HCT116 (cell line): ENCODE measurements around the gene PSME1.

Experiments used
- CBX3 ChIP-seq: IDR thresholded peaks from 2 replicates; pipeline ENCODE4 v1.6.1; 2012; ENCODE audit warnings: low read depth
- CEBPB ChIP-seq: IDR thresholded peaks from 2 replicates; pipeline ENCODE4 v1.6.1; 2012; ENCODE audit warnings: low read depth
- ELF1 ChIP-seq: IDR thresholded peaks from 2 replicates; pipeline ENCODE4 v1.6.1; 2012; ENCODE audit warnings: low read depth, borderline replicate concordance
- EZH2 ChIP-seq: fragments of 200-600 bp; sonication (generic); IDR thresholded peaks from 2 replicates; pipeline ENCODE4 v1.6.1; 2017; ENCODE audit warnings: antibody characterized with exemption, mixed run types
- FOSL1 ChIP-seq: IDR thresholded peaks from 2 replicates; pipeline ENCODE4 v1.6.1; 2012; ENCODE audit warnings: low read depth
- POLR2A ChIP-seq: IDR thresholded peaks from 2 replicates; pipeline ENCODE4 v1.7.0; 2011; ENCODE audit warnings: borderline replicate concordance; ENCODE audit not compliant: insufficient read depth, insufficient read length; ENCODE audit errors: extremely low read depth
- POLR2AphosphoS5 ChIP-seq: IDR thresholded peaks from 2 replicates; pipeline ENCODE4 v1.6.1; 2011; ENCODE audit warnings: mild to moderate bottlenecking, low read depth, low read length, moderate library complexity
- TCF7L2 ChIP-seq: IDR thresholded peaks from 2 replicates; pipeline ENCODE4 v1.7.0; 2011; ENCODE audit warnings: borderline replicate concordance, inconsistent platforms; ENCODE audit not compliant: insufficient read depth, insufficient read length; ENCODE audit errors: extremely low read depth
- ZNF274 ChIP-seq: fragments of 200-500 bp; sonication (Bioruptor generic); IDR thresholded peaks from 2 replicates; pipeline ENCODE4 v1.6.1; 2014; ENCODE audit warnings: mild to moderate bottlenecking, low read depth, low read length, inconsistent platforms
- TF ChIP-seq, protein P1 (sequence below): IDR thresholded peaks from 2 replicates; pipeline ENCODE4 v1.6.1; 2012
- TF ChIP-seq, protein P2 (sequence below), 3 experiments: fragments of 200-600 bp in 1 of 3; sonication (generic) in 1 of 3; IDR thresholded peaks in 2 of 3; conservative IDR thresholded peaks in 1 of 3; 2 replicates each; pipeline ENCODE4 v1.5.1; 2012 to 2017; ENCODE audit warnings: low read depth in 2 of 3, low read length in 2 of 3, antibody characterized with exemption in 1 of 3, borderline replicate concordance in 1 of 3, control low read depth in 1 of 3, mild to moderate bottlenecking in 1 of 3, mixed read lengths in 1 of 3, mixed run types in 1 of 3, moderate library complexity in 1 of 3; ENCODE audit not compliant: insufficient read depth in 1 of 3

DNA sequence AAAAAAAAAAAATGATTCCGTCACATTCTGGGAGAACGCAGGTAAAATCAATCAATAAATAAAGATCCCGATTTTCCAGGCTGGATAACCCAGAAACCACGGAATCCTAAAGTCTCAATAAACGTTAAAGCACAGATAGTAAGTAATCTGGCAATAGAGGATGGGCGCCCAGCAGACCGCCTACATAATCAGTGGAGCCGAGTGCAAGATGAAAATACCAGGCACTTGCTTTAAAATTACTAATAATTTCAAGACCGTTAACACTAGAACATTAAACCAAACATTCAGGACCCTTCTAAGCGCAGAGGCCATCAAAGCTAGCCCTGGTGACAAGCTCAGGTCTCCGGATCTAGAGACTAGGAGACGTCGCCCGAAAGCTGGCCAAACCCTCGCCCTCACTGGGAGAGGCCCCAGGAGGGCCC is 22.6 kb upstream of the PSME1 start:
- TF ChIP-seq TCF7L2 (no peak), POLR2A (no peak), ELF1 (no peak), ZNF274 (no peak), POLR2AphosphoS5 (no peak), EZH2 (no peak), CBX3 (no peak), FOSL1 (no peak), CEBPB (no peak)
- TF ChIP-seq, protein P1, sequence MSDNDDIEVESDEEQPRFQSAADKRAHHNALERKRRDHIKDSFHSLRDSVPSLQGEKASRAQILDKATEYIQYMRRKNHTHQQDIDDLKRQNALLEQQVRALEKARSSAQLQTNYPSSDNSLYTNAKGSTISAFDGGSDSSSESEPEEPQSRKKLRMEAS, result no peak
- TF ChIP-seq, protein P2, sequence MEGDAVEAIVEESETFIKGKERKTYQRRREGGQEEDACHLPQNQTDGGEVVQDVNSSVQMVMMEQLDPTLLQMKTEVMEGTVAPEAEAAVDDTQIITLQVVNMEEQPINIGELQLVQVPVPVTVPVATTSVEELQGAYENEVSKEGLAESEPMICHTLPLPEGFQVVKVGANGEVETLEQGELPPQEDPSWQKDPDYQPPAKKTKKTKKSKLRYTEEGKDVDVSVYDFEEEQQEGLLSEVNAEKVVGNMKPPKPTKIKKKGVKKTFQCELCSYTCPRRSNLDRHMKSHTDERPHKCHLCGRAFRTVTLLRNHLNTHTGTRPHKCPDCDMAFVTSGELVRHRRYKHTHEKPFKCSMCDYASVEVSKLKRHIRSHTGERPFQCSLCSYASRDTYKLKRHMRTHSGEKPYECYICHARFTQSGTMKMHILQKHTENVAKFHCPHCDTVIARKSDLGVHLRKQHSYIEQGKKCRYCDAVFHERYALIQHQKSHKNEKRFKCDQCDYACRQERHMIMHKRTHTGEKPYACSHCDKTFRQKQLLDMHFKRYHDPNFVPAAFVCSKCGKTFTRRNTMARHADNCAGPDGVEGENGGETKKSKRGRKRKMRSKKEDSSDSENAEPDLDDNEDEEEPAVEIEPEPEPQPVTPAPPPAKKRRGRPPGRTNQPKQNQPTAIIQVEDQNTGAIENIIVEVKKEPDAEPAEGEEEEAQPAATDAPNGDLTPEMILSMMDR (IDR thresholded peaks at IDR 0.05 in 2 of 3, conservative IDR thresholded peaks at IDR 0.05 in 1 of 3; ENCODE audit: borderline replicate concordance in 1 of 3, insufficient read depth in 1 of 3, low read depth in 2 of 3, low read length in 2 of 3), result no peak
